ENCODE results near the gene MBD3L5.
A peak's percentile ranks its signal among the peaks of the same experiment; 100 is the strongest.
"Not testable (repeated sequence)": the region's sequence is repeated elsewhere in the genome, so short reads cannot be mapped to it uniquely, and the experiment has no call there.

The MBD3L5 gene

GRCh38 chr19:7054635-7055368, 24.4 kb downstream of the MBD3L5 start:
- DNase-seq, result not testable (repeated sequence)

- not testable (repeated sequence) for DNase-seq
Measured at GRCh38 chr19:7055679-7056078, 25.3 kb downstream of the MBD3L5 start.

- DNase-seq, result not testable (repeated sequence)
Measured at GRCh38 chr19:7056371-7056770, 26.0 kb downstream of the MBD3L5 start.

- DNase-seq, result not testable (repeated sequence)
Measured at GRCh38 chr19:7058576-7058975, 28.2 kb downstream of the MBD3L5 start, which contains the start of gene MBD3L3. TSS of gene MBD3L3 (minus strand) at chr19:7058676. CDS start at chr19:7058605, 71 bp downstream.

- not testable (repeated sequence) for DNase-seq
Measured at GRCh38 chr19:7059977-7060376, 29.6 kb downstream of the MBD3L5 start.

GRCh38 chr19:7063339-7063738, 33.0 kb downstream of the MBD3L5 start:
- DNase-seq, result no peak

- DNase-seq, result no peak
Measured at GRCh38 chr19:7063764-7064418, 33.5 kb downstream of the MBD3L5 start.

GRCh38 chr19:7067122-7067521, 36.7 kb downstream of the MBD3L5 start:
- DNase-seq, result not testable (repeated sequence)

- DNase-seq, result no peak
Measured at GRCh38 chr19:7067716-7068115, 37.3 kb downstream of the MBD3L5 start.

GRCh38 chr19:7068599-7068998, 38.2 kb downstream of the MBD3L5 start:
- no peak for DNase-seq

- peak; percentile 95 for DNase-seq
Measured at GRCh38 chr19:7069042-7069903, 38.9 kb downstream of the MBD3L5 start, which contains the start of gene ZNF557. TSS of gene ZNF557 (plus strand) at chr19:7069703. CDS start at chr19:7075075, 5,372 bp downstream.

- DNase-seq, result no peak
Measured at GRCh38 chr19:7069904-7070226, 39.5 kb downstream of the MBD3L5 start.

- DNase-seq, result no peak
Measured at GRCh38 chr19:7072541-7072940, 42.2 kb downstream of the MBD3L5 start.

GRCh38 chr19:7074705-7075282, 44.4 kb downstream of the MBD3L5 start:
- no peak for DNase-seq

- DNase-seq, result no peak
Measured at GRCh38 chr19:7076151-7076550, 45.8 kb downstream of the MBD3L5 start.

- DNase-seq, result no peak
Measured at GRCh38 chr19:7078008-7078407, 47.6 kb downstream of the MBD3L5 start.
